A549 (cell line): Measurements from ENCODE around the gene TNFAIP2.

Experiments used
- ATOH8 ChIP-seq: fragments of 250-450 bp; sonication (Bioruptor Pico); IDR thresholded peaks from 2 replicates; pipeline ENCODE4 v1.5.0; 2020; ENCODE audit warnings: low read depth, mild to moderate bottlenecking, moderate library complexity
- CEBPB ChIP-seq, 2 experiments: fragments of >200 bp in 1 of 2; sonication (Bioruptor Twin) in 1 of 2; formaldehyde crosslinking in 1 of 2; IDR thresholded peaks; 2 replicates each; pipeline ENCODE4 v1.6.1; 2012 to 2016
- HMGXB4 ChIP-seq: fragments of 250-450 bp; sonication (Bioruptor Pico); IDR thresholded peaks from 2 replicates; pipeline ENCODE4 v1.5.0; 2021; ENCODE audit warnings: mild to moderate bottlenecking, moderate library complexity, borderline replicate concordance
- HOXB13 ChIP-seq: fragments of 250-450 bp; sonication (Bioruptor Pico); IDR thresholded peaks from 2 replicates; pipeline ENCODE4 v1.5.0; 2020; ENCODE audit warnings: low read depth, mild to moderate bottlenecking, moderate library complexity
- JUNB ChIP-seq: fragments of >200 bp; sonication (Bioruptor Twin); formaldehyde crosslinking; IDR thresholded peaks from 2 replicates; pipeline ENCODE4 v1.6.1; 2016
- MAX ChIP-seq: IDR thresholded peaks from 2 replicates; pipeline ENCODE4 v1.6.1; 2012
- MAZ ChIP-seq: fragments of 150-350 bp; IDR thresholded peaks from 2 replicates; pipeline ENCODE4 v1.6.1; 2014; ENCODE audit warnings: antibody characterized with exemption, low read depth, low read length, borderline replicate concordance
- MYC ChIP-seq: IDR thresholded peaks from 2 replicates; pipeline ENCODE4 v1.6.1; 2012; ENCODE audit warnings: mild to moderate bottlenecking, inconsistent platforms, low read length, improper control_type of control experiment, borderline replicate concordance
- POLR2A ChIP-seq: IDR thresholded peaks from 2 replicates; pipeline ENCODE4 v1.6.1; 2012; ENCODE audit warnings: mild to moderate bottlenecking, low read length
- RCOR1 ChIP-seq: fragments of 150-350 bp; IDR thresholded peaks from 2 replicates; pipeline ENCODE4 v1.6.1; 2014; ENCODE audit warnings: antibody characterized with exemption, low read length, low read depth
- RFX5 ChIP-seq: fragments of 450-650 bp; IDR thresholded peaks from 2 replicates; pipeline ENCODE4 v1.7.1; 2014; ENCODE audit warnings: antibody characterized with exemption, mild to moderate bottlenecking, moderate library complexity
- USF2 ChIP-seq: fragments of 450-650 bp; IDR thresholded peaks from 2 replicates; pipeline ENCODE4 v1.6.1; 2014; ENCODE audit warnings: antibody characterized with exemption
- TF ChIP-seq, protein P1 (sequence below): fragments of >200 bp; sonication (Bioruptor Twin); formaldehyde crosslinking; IDR thresholded peaks from 3 replicates; pipeline ENCODE4 v1.5.1; 2016
- TF ChIP-seq, protein P2 (sequence below): fragments of >200 bp; sonication (Bioruptor Twin); formaldehyde crosslinking; IDR thresholded peaks from 3 replicates; pipeline ENCODE4 v1.6.1; 2016

GRCh38 chr14:103113303-103113702, 10.0 kb upstream of the TNFAIP2 start:
- TF ChIP-seq ATOH8 (CRISPR knock-in tag) (no peak), HOXB13 (CRISPR knock-in tag) (no peak), POLR2A (no peak), MAX (no peak), RCOR1 (no peak), MYC (no peak), HMGXB4 (CRISPR knock-in tag) (no peak), CEBPB (IDR thresholded peaks at IDR 0.05) (no peak), RFX5 (no peak), USF2 (no peak), MAZ (no peak), JUNB (no peak)
- TF ChIP-seq, protein P1, sequence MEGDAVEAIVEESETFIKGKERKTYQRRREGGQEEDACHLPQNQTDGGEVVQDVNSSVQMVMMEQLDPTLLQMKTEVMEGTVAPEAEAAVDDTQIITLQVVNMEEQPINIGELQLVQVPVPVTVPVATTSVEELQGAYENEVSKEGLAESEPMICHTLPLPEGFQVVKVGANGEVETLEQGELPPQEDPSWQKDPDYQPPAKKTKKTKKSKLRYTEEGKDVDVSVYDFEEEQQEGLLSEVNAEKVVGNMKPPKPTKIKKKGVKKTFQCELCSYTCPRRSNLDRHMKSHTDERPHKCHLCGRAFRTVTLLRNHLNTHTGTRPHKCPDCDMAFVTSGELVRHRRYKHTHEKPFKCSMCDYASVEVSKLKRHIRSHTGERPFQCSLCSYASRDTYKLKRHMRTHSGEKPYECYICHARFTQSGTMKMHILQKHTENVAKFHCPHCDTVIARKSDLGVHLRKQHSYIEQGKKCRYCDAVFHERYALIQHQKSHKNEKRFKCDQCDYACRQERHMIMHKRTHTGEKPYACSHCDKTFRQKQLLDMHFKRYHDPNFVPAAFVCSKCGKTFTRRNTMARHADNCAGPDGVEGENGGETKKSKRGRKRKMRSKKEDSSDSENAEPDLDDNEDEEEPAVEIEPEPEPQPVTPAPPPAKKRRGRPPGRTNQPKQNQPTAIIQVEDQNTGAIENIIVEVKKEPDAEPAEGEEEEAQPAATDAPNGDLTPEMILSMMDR, result no peak
- TF ChIP-seq, protein P2, sequence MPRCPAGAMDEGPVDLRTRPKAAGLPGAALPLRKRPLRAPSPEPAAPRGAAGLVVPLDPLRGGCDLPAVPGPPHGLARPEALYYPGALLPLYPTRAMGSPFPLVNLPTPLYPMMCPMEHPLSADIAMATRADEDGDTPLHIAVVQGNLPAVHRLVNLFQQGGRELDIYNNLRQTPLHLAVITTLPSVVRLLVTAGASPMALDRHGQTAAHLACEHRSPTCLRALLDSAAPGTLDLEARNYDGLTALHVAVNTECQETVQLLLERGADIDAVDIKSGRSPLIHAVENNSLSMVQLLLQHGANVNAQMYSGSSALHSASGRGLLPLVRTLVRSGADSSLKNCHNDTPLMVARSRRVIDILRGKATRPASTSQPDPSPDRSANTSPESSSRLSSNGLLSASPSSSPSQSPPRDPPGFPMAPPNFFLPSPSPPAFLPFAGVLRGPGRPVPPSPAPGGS, result no peak
